HG03457 (cell line): ENCODE data around the gene CYP1A2.
"Not testable (repeated sequence)": the region's sequence is repeated elsewhere in the genome, so short reads cannot be mapped to it uniquely, and the experiment has no call there.

ENCODE experiments used
- ATAC-seq: cut with Tn5 transposase; IDR thresholded peaks from one replicate; pipeline ENCODE4 v1.9.1; 2021; ENCODE audit warnings: moderate number of reproducible peaks; ENCODE audit not compliant: unreplicated experiment

CYP1A2 gene

DNA sequence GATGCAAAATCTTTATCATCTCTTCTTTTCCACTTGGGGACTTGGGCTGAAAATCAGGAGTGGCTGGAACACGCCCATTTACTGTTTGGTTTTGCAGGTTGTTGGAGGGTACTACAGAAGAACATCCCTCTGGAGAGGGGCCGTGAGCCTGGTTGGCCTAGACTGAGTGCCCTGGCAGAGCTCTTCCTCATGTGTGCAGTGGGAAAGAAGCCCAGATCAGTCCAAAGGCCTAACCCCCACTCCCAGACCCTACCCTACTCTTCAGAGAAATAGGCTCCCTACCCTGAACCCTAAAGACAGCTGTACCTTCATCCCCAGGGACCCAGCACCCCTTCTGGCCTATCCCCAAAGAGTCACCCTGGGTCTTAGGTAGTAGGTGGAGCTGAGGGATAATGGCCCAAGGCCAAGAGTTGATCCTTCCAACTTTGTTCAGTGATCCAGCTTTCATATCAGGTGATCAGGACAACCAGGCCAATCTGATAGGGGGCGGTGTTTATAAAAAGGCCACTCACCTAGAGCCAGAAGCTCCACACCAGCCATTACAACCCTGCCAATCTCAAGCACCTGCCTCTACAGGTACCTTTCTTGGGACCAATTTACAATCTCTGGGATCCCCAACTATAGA is at the start of gene CYP1A2:
TSS of gene CYP1A2 (plus strand) at position 524 of the 625 bp plus-strand sequence. CDS start 894 bp downstream, outside the sequence.
- ATAC-seq = no peak

GRCh38 chr15:74709011-74709410 is 39.6 kb upstream of the CYP1A2 start:
- no peak for ATAC-seq

- ATAC-seq = no peak
Observed at GRCh38 chr15:74709892-74710291, 38.8 kb upstream of the CYP1A2 start.

- no peak for ATAC-seq
Observed at GRCh38 chr15:74710319-74711094, 38.1 kb upstream of the CYP1A2 start.

GRCh38 chr15:74712311-74712710 is 36.3 kb upstream of the CYP1A2 start:
- no peak for ATAC-seq

GRCh38 chr15:74716651-74717050 is 32.0 kb upstream of the CYP1A2 start:
- no peak for ATAC-seq

- ATAC-seq = no peak
Observed at GRCh38 chr15:74722591-74722990, 26.1 kb upstream of the CYP1A2 start.

GRCh38 chr15:74723187-74723586 is 25.5 kb upstream of the CYP1A2 start:
- ATAC-seq = no peak

- no peak for ATAC-seq
Observed at GRCh38 chr15:74723754-74724334, 24.8 kb upstream of the CYP1A2 start.

- no peak for ATAC-seq
Observed at GRCh38 chr15:74724570-74725224, 23.9 kb upstream of the CYP1A2 start.

- ATAC-seq = no peak
Observed at GRCh38 chr15:74725225-74725774, 23.3 kb upstream of the CYP1A2 start, which contains the start of gene CYP1A1. Gene CYP1A1 (minus strand): TSS chr15:74725528. CDS start chr15:74723097, 2,431 bp downstream.

DNA sequence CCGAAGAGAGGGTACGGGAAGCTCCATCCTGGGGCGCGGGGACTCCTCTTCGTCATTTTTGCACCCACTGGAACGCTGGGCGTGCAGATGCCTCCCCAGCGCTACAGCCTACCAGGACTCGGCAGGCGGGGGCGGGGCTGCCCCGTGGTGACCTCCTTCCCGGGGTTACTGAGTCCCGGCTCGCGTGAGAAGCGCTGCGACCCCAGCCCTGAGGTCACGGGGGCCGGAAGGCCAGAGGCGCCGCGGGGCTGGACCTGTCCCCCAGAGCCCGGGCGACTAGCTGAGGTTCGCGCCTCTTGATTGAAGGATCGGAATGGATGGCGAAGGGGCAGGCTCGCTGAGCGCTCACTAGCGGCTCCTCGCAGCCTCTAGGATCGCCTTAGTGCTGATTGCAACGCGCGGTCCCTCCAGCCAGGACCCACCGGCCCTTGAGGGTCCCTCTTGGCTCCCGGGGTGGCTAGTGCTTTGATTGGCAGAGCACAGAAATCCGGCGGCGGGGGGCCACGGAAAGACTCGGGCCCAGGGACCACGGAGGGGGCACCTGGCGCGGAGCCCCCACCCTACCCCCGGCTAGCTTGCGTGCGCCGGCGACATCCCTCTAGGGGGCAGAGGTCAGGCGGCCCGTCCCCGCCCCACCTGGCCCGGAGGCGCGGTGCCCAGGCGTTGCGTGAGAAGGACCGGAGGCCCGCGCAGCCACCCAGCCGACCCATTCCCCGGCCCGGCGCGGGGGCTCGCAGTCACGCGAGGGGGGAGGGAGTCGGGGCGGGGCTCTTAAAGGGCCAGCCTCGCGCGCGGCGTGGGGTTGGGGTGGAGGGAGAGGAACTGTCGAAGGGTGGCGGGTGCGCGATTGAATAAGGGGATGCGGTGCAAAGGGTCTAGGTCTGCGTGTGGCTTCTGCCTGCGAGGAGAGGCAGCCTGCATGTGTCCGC is 22.5 kb upstream of the CYP1A2 start:
- ATAC-seq = no peak

- ATAC-seq = no peak
Observed at GRCh38 chr15:74726774-74727164, 21.9 kb upstream of the CYP1A2 start.

DNA sequence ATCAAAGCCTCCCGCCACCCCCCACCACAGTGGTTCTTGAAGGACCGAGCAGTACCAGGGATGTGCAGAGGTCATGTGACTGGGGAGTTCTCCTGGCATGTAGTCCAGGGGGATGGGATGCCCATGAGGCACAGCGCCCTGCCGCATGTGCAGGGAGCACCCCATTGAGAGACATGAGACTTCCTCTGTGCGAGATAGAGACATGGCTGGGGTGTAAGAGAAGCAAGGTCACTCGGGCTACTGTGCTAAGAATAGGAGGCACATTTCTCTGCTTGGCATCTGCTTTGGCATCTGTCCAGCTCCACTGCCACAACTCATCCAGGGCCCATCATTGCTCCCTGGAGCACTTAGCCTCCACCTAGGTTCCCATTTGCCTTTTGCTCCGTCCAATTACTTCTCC is 20.9 kb upstream of the CYP1A2 start:
- ATAC-seq = no peak

GRCh38 chr15:74728699-74729098 is 19.9 kb upstream of the CYP1A2 start:
- ATAC-seq = not testable (repeated sequence)

- ATAC-seq = not testable (repeated sequence)
Observed at GRCh38 chr15:74729372-74729771, 19.3 kb upstream of the CYP1A2 start.

- no peak for ATAC-seq
Observed at GRCh38 chr15:74730619-74731316, 17.9 kb upstream of the CYP1A2 start.

DNA sequence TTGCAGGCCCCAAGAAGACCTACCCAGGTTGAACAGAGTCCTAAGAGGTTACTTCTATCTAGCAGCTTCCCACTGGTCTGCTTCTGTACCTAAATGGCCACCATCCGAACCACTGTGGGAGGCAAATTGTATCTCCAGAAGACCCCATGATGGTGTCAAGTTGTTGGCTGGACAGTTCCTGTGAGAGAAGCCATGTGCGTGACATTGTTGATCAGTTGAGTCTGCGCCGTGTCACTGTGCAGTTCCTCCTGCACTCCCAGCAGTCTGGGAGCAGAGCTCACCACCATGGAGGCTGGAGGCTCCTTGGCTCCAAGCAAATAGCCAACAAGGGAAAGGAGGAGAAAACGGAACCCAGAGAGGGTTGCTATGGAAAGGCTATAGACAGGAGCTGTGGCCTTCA is 15.8 kb upstream of the CYP1A2 start:
- no peak for ATAC-seq

DNA sequence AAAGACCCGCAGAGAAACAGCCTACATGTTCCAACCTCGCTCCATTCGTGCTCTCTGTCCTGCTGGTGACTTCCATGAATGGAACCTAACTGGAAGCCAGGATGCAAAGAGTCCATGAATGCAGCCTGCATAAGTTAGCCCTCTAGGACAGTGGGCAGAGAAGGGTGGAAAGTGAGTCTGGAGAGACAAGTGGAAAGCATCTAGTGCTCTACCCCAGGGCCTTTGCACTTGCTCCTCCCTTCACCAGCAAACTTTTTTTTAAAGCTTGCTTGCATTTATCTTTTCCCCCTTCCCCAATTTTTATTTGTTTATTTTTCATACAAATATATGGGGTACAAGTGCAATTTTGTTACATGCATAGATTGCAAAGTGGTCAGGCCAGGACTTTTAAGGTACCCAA is 15.4 kb upstream of the CYP1A2 start:
- ATAC-seq = no peak

DNA sequence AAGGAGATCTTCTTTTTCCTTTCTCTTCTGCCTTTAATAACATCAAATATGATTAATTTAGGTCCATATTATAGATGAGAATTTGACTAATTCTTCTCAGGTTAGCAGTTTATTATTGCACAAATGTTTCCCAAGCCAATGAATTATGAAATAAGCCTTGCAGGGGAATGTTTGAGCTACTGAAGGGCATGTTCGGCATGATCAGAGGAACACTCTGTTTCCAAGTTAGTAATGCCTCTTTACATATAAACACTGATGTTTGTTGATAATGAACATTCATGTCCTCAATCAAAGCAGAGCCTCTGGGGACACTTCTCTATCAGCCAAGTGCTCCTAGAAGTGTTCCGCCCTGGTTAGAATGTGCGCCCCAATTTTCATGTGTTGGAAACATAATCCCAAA is 13.3 kb upstream of the CYP1A2 start:
- ATAC-seq = no peak
